Left lung (tissue), 14 donors: ENCODE data around the gene CASP2. TPM values are rescaled to one million over a fixed set of nuclear protein-coding genes. Genes with fewer than 3 reads are reported as not detected.
A peak's percentile ranks its signal among the peaks of the same experiment; 100 is the strongest.

ENCODE experiments used
- ATAC-seq: fragments of 200-7000 bp; cut with Tn5 transposase; one replicate; pipeline ENCODE4 v1.9.1; 2020; ENCODE audit warnings: moderate library complexity
- DNase-seq, 4 donors: peaks; one replicate each; pipeline ENCODE4 v3.0.0-alpha.2; 2013 to 2020
- H3K27ac ChIP-seq, 2 donors: fragments of 200-600 bp; sonication (generic) in 1 of 2; one replicate each; pipeline versions ENCODE4 v1.5.0 to v1.8.0; 2020 to 2021
- H3K27me3 ChIP-seq, 2 donors: fragments of 200-600 bp; sonication (generic) in 1 of 2; one replicate each; pipeline versions ENCODE4 v1.5.0 to v1.8.0; 2020 to 2021
- H3K36me3 ChIP-seq, 2 donors: fragments of 200-600 bp; sonication (generic) in 1 of 2; one replicate each; pipeline versions ENCODE4 v1.5.0 to v1.8.0; 2020 to 2021
- H3K4me1 ChIP-seq, 2 donors: fragments of 200-600 bp; one replicate each; pipeline ENCODE4 v1.8.0; 2021
- H3K4me3 ChIP-seq, 2 donors: fragments of 200-600 bp; sonication (generic) in 1 of 2; one replicate each; pipeline versions ENCODE4 v1.5.0 to v1.8.0; 2020 to 2021; ENCODE audit warnings: mild to moderate bottlenecking in 1 of 2
- H3K9me3 ChIP-seq, 2 donors: fragments of 200-600 bp; sonication (generic) in 1 of 2; one replicate each; pipeline versions ENCODE4 v1.5.0 to v1.8.0; 2020 to 2021
- CTCF ChIP-seq, 2 donors: fragments of 200-600 bp; sonication (generic) in 1 of 2; IDR thresholded peaks; one replicate each; pipeline versions ENCODE4 v1.5.0 to v1.8.0; 2021; ENCODE audit warnings: antibody characterized with exemption in 2 of 2
- intact Hi-C, 2 donors: fragments of 100-400 bp; cut with DNase I; formaldehyde crosslinking; loops; one replicate each; pipeline versions ENCODE4 v1.11.2 to v1.14.2; 2022
- long read RNA-seq, 12 donors: library from polyadenylated mRNA in 2 of 12; unstranded in 2 of 12; transcript quantifications; one replicate each; pipeline ENCODE4 v2.0.0 and lab custom pipeline, GENCODE V29; 2019 to 2026
- polyA plus RNA-seq, 6 donors: library from polyadenylated mRNA; unstranded; fragments of 120-200 nt; gene quantifications; one replicate each; pipeline ENCODE4 v1.2.1, GENCODE V29; 2013; ENCODE audit not compliant: insufficient read length in 6 of 6
- total RNA-seq, 2 donors: library from RNA; stranded (reverse); fragmentation: NEBNext Ultra II Directional; extraction: Animal tissue kit (Norgen Biotek cat#: 25700); gene quantifications; one replicate each; pipeline ENCODE4 v1.2.1, GENCODE V29; 2021
- donor health status: DM: no; HTN: yes; CAD: no.
- donor health status: DM: no; HTN: no; CAD: no.

Gene CASP2
- 10 to 100 TPM; 36.3 to 43.0 TPM for total RNA-seq
- 10 to 100 TPM; 54.6 to 66.0 (median 61.7) TPM for polyA plus RNA-seq
- long read RNA-seq, donor 1, full-length matches to known transcripts, result 9 of 14 reads
- long read RNA-seq, donor 1, partial matches to known transcripts, result 5 of 14 reads
- long read RNA-seq, donor 1, other reads (novel, unspliced or antisense), result 0 of 14 reads
- long read RNA-seq, donor 2, full-length matches to known transcripts, result 10 of 16 reads
- long read RNA-seq, donor 2, partial matches to known transcripts, result 6 of 16 reads
- long read RNA-seq, donor 2, other reads (novel, unspliced or antisense), result 0 of 16 reads
- long read RNA-seq, donor 3, full-length matches to known transcripts, result 8 of 8 reads
- long read RNA-seq, donor 3, partial matches to known transcripts, result 0 of 8 reads
- long read RNA-seq, donor 3, other reads (novel, unspliced or antisense), result 0 of 8 reads
- long read RNA-seq, donor 4, partial matches to known transcripts, result 0 of 2 reads
- long read RNA-seq, donor 4, other reads (novel, unspliced or antisense), result 2 of 2 reads
- long read RNA-seq, donor 5, full-length matches to known transcripts, result 9 of 9 reads
- long read RNA-seq, donor 5, partial matches to known transcripts, result 0 of 9 reads
- long read RNA-seq, donor 5, other reads (novel, unspliced or antisense), result 0 of 9 reads
- long read RNA-seq, donor 6, full-length matches to known transcripts, result 4 of 4 reads
- long read RNA-seq, donor 6, partial matches to known transcripts, result 0 of 4 reads
- long read RNA-seq, donor 6, other reads (novel, unspliced or antisense), result 0 of 4 reads
- long read RNA-seq, donor 7, result 0 reads
- long read RNA-seq, donor 8, full-length matches to known transcripts, result 13 of 20 reads
- long read RNA-seq, donor 8, partial matches to known transcripts, result 7 of 20 reads
- long read RNA-seq, donor 8, other reads (novel, unspliced or antisense), result 0 of 20 reads
- long read RNA-seq, donor 9, result 0 reads
- long read RNA-seq, donor 10, result 0 reads
- long read RNA-seq, donor 11, full-length matches to known transcripts, result 3 of 42 reads
- long read RNA-seq, donor 11, partial matches to known transcripts, result 39 of 42 reads
- long read RNA-seq, donor 11, other reads (novel, unspliced or antisense), result 0 of 42 reads
- long read RNA-seq, donor 12, full-length matches to known transcripts, result 3 of 3 reads
- long read RNA-seq, donor 12, partial matches to known transcripts, result 0 of 3 reads
- long read RNA-seq, donor 12, other reads (novel, unspliced or antisense), result 0 of 3 reads

DNA sequence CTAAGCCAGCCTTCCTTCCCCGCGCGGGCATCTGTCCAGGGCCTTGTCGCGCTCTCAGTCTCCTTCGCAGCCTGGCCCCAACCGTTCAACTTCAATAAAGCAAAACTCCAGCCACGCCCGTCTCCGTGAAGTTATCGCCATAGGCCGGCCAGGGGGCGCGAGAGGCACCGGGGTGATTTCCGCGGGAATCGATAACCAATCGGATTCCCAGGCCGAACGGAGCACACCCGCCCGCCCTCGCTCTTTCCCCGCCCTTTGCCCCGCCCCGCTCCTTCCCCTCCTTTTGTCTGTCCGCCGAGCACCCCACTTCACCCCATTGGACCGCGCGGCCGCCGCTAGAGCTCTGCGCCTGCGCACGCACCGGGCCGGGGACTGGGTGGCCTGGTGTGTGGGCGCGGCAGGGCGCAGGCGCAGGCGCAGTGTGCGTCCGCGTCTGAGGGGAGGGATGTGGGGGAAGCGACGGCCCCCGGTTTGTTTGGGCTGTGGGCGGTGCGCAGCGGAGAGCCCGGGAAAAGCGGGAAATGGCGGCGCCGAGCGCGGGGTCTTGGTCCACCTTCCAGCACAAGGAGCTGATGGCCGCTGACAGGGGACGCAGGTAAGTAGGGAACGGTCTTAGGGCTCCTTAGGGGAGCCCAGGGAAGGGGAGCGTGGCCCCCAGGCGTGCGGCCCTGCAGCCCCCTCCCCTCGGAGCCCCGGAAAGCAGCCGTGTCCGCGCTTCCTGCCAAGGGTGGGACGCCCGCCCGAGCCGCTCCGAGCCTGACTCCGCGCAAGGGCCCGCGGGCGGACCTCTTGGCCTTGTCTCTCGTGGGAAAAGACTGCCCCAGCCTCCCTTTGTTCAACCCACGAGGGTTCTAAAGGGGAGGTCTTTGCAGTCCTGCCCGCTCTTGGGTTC, at the start of gene CASP2:
Gene CASP2 (plus strand): TSS at position 417 of the 892 bp plus-strand sequence. CDS start 105 bp downstream, at position 522.
- H3K9me3 ChIP-seq, result no peaks in the 10 kb centered on the region
- peaks cover 0 to 16% of the 10 kb centered on the region in 2 donors for H3K36me3 ChIP-seq
- TF ChIP-seq CTCF (IDR thresholded peaks at IDR 0.05), result peak in 1 of 2 donors; percentile 24
- intact Hi-C loops, result no loop called here
- peak within 1 kb of the TSS; percentile 82 to 88 for H3K27ac ChIP-seq
- DNase-seq (peak; percentile 95 to 100 (median 98)), ATAC-seq (peak; percentile 91)
- peaks cover 23 to 26% of the 10 kb centered on the region in 2 donors for H3K4me1 ChIP-seq
- H3K4me3 ChIP-seq, result peak within 1 kb of the TSS; percentile 68 to 92
- no peaks in the 10 kb centered on the region for H3K27me3 ChIP-seq

DNA sequence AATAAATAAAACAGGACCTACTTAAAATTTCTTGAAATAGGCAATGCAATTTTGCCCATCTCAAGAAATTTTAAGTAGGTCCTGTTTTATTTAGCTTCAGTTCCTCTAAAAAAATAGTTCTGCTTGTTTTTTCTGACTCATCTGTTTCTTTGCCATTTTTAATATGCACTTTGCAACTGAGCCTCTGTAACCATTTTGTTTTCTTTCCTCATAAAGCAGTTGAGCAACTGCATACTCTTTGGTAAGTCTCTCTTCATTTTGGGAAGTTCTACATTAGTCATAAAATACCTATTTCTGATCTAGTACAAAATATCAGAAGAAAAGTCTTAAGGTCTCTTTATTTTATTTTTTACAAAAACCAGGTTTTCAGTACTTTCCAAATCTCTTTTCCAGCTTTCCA, 48.3 kb upstream of the CASP2 start:
- Histone ChIP-seq H3K27me3 (no peaks in the 10 kb centered on the region), H3K27ac (peak overlapping the region; percentile 39 to 84), H3K9me3 (peaks cover 0 to 10% of the 10 kb centered on the region in 2 donors), H3K4me3 (no peak overlapping the region), H3K4me1 (peaks cover 0 to 48% of the 10 kb centered on the region in 2 donors), H3K36me3 (no peaks in the 10 kb centered on the region)
- TF ChIP-seq CTCF (IDR thresholded peaks at IDR 0.05), result no peak
- ATAC-seq, result peak; percentile 52
- no peak for DNase-seq
- intact Hi-C loops, result loop anchor here in 1 of 2 donors (5.0 kb wide), 2 partner anchors 62 to 177 kb away; no protein-coding TSS in a partner anchor

DNA sequence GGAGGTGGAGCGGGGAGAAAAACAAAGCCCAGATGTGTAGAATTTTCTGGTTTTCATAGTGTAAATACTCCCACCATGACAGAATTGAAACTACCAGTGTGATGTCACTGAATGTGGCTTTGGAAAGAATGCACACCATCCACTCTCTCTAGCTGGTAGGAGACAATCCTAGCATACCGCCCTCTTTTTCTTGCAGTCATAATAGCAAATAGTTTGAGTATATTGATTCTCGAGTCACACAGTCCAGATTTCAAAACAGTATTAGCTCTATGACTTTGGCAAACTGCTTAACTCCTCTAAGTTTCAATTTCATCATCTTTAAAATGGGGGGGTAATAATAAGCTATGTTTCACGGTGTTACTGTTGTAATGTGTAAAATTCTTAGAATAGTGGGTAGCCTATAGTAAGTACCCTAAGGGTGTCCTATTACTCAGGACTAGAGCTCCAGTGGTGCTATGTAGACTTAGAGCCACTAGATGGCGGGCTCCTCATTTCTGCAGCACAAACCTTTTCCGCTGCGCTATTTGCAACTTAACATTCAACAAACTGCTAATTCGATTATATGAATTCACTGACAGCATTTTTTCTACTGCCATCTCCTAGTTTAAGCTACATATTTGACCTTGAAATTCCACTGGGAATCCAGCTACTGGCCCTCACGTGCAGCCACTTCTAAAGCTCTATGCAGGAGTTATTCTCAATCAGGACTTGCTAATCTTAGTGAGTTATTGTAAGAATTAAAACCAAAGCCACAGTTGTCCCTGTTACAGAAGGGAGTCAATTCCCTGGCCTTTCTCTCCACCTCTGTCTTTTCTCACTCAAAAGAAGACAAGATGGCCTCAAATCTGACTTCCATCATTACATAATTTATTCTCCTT, 47.6 kb upstream of the CASP2 start:
- Histone ChIP-seq H3K4me1 (peaks cover 0 to 55% of the 10 kb centered on the region in 2 donors), H3K9me3 (peaks cover 0 to 10% of the 10 kb centered on the region in 2 donors), H3K36me3 (no peaks in the 10 kb centered on the region), H3K27ac (peak overlapping the region; percentile 39 to 84), H3K27me3 (no peaks in the 10 kb centered on the region), H3K4me3 (no peak overlapping the region)
- TF ChIP-seq CTCF (IDR thresholded peaks at IDR 0.05), result peak; percentile 93 to 94
- DNase-seq, result peak in 3 of 4 donors; percentile 69 to 83 (median 71)
- intact Hi-C loops, result loop anchor here in 1 of 2 donors (5.0 kb wide), 1 partner anchor 62 kb away; no protein-coding TSS in a partner anchor
- ATAC-seq, result peak; percentile 97
